SK-N-SH treated with all-trans-retinoic acid at 6 μM for 48 hours (cell line): ENCODE results near the gene RBM14.

Experiments used
- ARNTL ChIP-seq: fragments of 450-650 bp; formaldehyde crosslinking; IDR thresholded peaks from 2 replicates; pipeline ENCODE4 v1.5.0; 2020; ENCODE audit warnings: low read depth, mild to moderate bottlenecking, moderate library complexity, borderline replicate concordance
- CREB5 ChIP-seq: fragments of 250-450 bp; sonication (Bioruptor Pico); IDR thresholded peaks from 2 replicates; pipeline ENCODE4 v1.5.1; 2020; ENCODE audit warnings: low read depth, mild to moderate bottlenecking, moderate library complexity
- CSDC2 ChIP-seq: fragments of 250-450 bp; sonication (Bioruptor Pico); IDR thresholded peaks from 2 replicates; pipeline ENCODE4 v1.5.0; 2020; ENCODE audit warnings: mild to moderate bottlenecking, moderate library complexity
- CSRNP3 ChIP-seq: fragments of 250-450 bp; sonication (Bioruptor Pico); IDR thresholded peaks from 2 replicates; pipeline ENCODE4 v1.5.1; 2021; ENCODE audit warnings: mild to moderate bottlenecking, moderate library complexity
- ESRRG ChIP-seq: fragments of 250-450 bp; sonication (Bioruptor Pico); IDR thresholded peaks from 2 replicates; pipeline ENCODE4 v1.6.1; 2021; ENCODE audit warnings: mild to moderate bottlenecking
- GLIS3 ChIP-seq: fragments of 250-450 bp; sonication (Bioruptor Pico); IDR thresholded peaks from 2 replicates; pipeline ENCODE4 v1.5.0; 2020; ENCODE audit warnings: mild to moderate bottlenecking, moderate library complexity
- PATZ1 ChIP-seq: fragments of 250-450 bp; sonication (Bioruptor Pico); IDR thresholded peaks from 2 replicates; pipeline ENCODE4 v1.8.0; 2020; ENCODE audit warnings: mild to moderate bottlenecking, moderate library complexity, borderline replicate concordance
- PPARA ChIP-seq: fragments of 250-450 bp; sonication (Bioruptor Pico); IDR thresholded peaks from 2 replicates; pipeline ENCODE4 v1.5.0; 2020; ENCODE audit warnings: mild to moderate bottlenecking, borderline replicate concordance
- RARB ChIP-seq: fragments of 250-450 bp; sonication (Bioruptor Pico); IDR thresholded peaks from 2 replicates; pipeline ENCODE4 v1.8.0; 2021; ENCODE audit warnings: mild to moderate bottlenecking, moderate library complexity
- SNAI2 ChIP-seq: fragments of 250-450 bp; sonication (Bioruptor Pico); IDR thresholded peaks from 2 replicates; pipeline ENCODE4 v1.5.0; 2020; ENCODE audit warnings: mild to moderate bottlenecking, moderate library complexity
- TCF4 ChIP-seq: fragments of 250-450 bp; sonication (Bioruptor Pico); IDR thresholded peaks from 2 replicates; pipeline ENCODE4 v1.8.0; 2021; ENCODE audit warnings: mild to moderate bottlenecking, moderate library complexity, borderline replicate concordance
- ZFP3 ChIP-seq: fragments of 250-450 bp; sonication (Bioruptor Pico); IDR thresholded peaks from 2 replicates; pipeline ENCODE4 v1.5.0; 2020; ENCODE audit warnings: mild to moderate bottlenecking, moderate library complexity
- ZNF565 ChIP-seq: fragments of 450-650 bp; formaldehyde crosslinking; conservative IDR thresholded peaks from 2 replicates; pipeline ENCODE4 v1.5.0; 2020; ENCODE audit warnings: low read depth, mild to moderate bottlenecking, moderate library complexity
- ZNF70 ChIP-seq: fragments of 450-650 bp; formaldehyde crosslinking; IDR thresholded peaks from 2 replicates; pipeline ENCODE4 v1.5.0; 2020; ENCODE audit warnings: mild to moderate bottlenecking, moderate library complexity

GRCh38 chr11:66595245-66595904 is 21.1 kb upstream of the RBM14 start:
- TF ChIP-seq ARNTL (no peak), CSDC2 (CRISPR knock-in tag) (no peak), ZNF70 (CRISPR knock-in tag) (no peak), PATZ1 (CRISPR knock-in tag) (no peak), ESRRG (CRISPR knock-in tag) (no peak), PPARA (CRISPR knock-in tag) (no peak), TCF4 (CRISPR knock-in tag) (no peak), RARB (no peak), SNAI2 (no peak), GLIS3 (CRISPR knock-in tag) (no peak), ZFP3 (CRISPR knock-in tag) (no peak), ZNF565 (CRISPR knock-in tag) (no peak), CREB5 (CRISPR knock-in tag) (no peak), CSRNP3 (CRISPR knock-in tag) (no peak)
